ENCODE data around the gene CRYGS.

GRCh38 chr3:186496016-186496415 is 48.2 kb downstream of the CRYGS start:
- TF ChIP-seq CTCF (IDR thresholded peaks at IDR 0.05; ENCODE audit: low read length) (no peak), EZH2phosphoT487 (IDR thresholded peaks at IDR 0.05; ENCODE audit: low read length) (no peak), EZH2 (optimal IDR thresholded peaks at IDR 0.05; ENCODE audit: low read depth, low read length) (no peak)

Data from MM.1S (cell line).